Gastrocnemius medialis (tissue), 4 donors: ENCODE measurements around the gene XG.

Experiments used
- POLR2A ChIP-seq, 2 donors: fragments of 450-650 bp; IDR thresholded peaks; one replicate each; pipeline ENCODE4 v1.6.1; 2017; ENCODE audit warnings: antibody characterized with exemption in 2 of 2, mild to moderate bottlenecking in 2 of 2, moderate library complexity in 2 of 2
- TF ChIP-seq, protein P1 (sequence below), 5 experiments: fragments of 450-650 bp in 3 of 5; fragments of 200-600 bp in 2 of 5; sonication (generic) in 2 of 5; IDR thresholded peaks in 4 of 5; conservative IDR thresholded peaks in 1 of 5; 1 replicate in 4 of 5; 2 replicates in 1 of 5; pipeline ENCODE4 v1.5.1; 2016 to 2019; ENCODE audit warnings: antibody characterized with exemption in 5 of 5, mild to moderate bottlenecking in 3 of 5, moderate library complexity in 3 of 5

DNA sequence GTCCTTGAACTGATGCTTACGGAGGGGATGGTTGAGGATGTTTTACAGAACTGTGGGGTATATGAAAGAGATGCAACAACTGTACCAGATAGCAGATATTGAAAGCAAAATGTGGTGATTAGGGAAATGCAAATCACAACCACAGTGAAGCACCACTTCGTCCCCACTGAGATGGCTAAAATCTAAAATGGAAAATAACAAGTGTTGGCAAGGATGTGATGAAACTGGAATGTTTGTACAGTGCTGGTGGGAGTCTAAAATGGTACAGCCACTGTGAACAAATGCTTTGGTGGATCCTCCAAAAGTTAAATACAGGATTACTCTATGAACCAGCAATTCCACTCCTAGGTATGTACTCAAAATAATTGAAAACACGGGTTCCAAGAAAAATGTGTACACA, 22.9 kb downstream of the XG start:
- TF ChIP-seq, protein P1, sequence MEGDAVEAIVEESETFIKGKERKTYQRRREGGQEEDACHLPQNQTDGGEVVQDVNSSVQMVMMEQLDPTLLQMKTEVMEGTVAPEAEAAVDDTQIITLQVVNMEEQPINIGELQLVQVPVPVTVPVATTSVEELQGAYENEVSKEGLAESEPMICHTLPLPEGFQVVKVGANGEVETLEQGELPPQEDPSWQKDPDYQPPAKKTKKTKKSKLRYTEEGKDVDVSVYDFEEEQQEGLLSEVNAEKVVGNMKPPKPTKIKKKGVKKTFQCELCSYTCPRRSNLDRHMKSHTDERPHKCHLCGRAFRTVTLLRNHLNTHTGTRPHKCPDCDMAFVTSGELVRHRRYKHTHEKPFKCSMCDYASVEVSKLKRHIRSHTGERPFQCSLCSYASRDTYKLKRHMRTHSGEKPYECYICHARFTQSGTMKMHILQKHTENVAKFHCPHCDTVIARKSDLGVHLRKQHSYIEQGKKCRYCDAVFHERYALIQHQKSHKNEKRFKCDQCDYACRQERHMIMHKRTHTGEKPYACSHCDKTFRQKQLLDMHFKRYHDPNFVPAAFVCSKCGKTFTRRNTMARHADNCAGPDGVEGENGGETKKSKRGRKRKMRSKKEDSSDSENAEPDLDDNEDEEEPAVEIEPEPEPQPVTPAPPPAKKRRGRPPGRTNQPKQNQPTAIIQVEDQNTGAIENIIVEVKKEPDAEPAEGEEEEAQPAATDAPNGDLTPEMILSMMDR (IDR thresholded peaks at IDR 0.05 in 4 of 5, conservative IDR thresholded peaks at IDR 0.05 in 1 of 5) = no peak
- TF ChIP-seq POLR2A (IDR thresholded peaks at IDR 0.05) = no peak
